Measurements from ENCODE around the gene RANBP17.

The RANBP17 gene

GRCh38 chr5:171299851-171300250 lies 438.0 kb downstream of the RANBP17 start:
- DNase-seq (ENCODE audit: low spot score): no peak

GRCh38 chr5:171300358-171300757 lies 438.5 kb downstream of the RANBP17 start:
- DNase-seq (ENCODE audit: low spot score): no peak

- no peak for DNase-seq (ENCODE audit: low spot score)
Measured at GRCh38 chr5:171306166-171306565, 444.3 kb downstream of the RANBP17 start.

GRCh38 chr5:171306781-171307591 lies 445.2 kb downstream of the RANBP17 start:
- DNase-seq (ENCODE audit: low spot score): no peak

DNA sequence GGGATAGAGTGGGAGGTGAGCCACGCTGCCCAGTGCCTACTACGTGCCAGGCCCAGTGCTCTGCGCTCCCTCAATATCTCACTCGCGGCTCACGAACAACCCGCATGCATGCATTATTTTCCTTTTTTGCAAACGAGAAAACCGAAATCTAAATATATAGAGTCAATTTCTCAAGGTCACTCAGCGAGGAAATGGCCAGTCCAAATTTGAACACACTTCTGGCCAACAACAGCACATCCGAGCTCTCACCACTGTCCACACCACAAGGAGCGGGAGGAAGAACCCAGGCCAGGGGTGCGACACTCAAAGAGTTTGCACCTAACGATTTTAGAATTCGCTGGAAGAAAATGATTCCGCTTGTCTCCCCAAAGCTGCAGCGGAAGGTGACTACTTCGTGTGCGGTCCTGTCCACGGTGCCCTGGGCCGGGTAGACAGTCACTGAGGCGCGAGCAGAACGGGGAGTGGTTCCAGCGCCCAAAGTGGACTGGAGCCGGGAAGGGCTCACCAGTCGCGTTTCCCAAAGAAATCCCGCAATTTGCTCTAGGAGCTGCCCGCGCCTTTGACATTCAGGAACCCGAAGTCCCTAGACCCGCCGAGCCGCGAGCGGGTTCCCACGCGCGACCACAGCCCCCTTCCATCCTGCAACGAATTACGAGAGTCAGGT lies 446.1 kb downstream of the RANBP17 start:
- DNase-seq (ENCODE audit: low spot score): no peak

GRCh38 chr5:171308453-171309275 lies 446.8 kb downstream of the RANBP17 start, which contains the start of gene TLX3:
Gene TLX3, plus strand, starts transcription at chr5:171309248. Its CDS starts 118 bp downstream, at chr5:171309366.
- DNase-seq (ENCODE audit: low spot score): no peak

DNA sequence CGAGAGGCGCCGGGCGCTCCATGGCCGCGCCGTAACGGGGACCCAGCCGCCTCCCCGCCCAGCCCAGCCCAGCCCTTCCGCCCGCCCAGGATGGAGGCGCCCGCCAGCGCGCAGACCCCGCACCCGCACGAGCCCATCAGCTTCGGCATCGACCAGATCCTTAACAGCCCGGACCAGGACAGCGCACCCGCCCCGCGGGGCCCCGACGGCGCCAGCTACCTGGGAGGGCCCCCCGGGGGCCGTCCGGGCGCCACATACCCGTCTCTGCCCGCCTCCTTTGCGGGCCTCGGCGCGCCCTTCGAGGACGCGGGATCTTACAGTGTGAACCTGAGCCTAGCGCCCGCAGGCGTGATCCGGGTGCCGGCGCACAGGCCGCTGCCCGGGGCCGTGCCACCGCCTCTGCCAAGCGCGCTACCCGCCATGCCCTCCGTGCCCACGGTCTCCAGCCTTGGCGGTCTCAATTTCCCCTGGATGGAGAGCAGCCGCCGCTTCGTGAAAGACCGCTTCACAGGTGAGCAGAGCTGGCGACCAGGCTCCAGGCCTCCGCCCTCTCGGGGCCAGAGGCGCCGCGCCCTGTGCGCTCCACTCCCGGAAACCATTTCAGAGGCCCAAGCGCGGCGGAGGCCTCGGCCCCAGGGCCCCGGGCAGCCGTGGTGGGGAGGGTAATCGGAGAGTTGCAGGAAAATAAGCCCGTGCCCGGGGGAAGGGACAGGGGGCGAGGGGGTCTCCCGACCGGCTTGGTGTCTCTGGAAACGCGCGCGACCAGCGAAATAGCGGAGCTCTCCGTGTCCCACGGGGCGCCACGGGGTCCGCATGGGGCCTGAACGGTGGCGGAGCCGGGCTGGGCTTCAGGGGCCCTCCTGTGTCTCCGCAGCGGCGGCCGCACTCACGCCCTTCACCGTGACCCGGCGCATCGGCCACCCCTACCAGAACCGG lies 447.7 kb downstream of the RANBP17 start:
- no peak for DNase-seq (ENCODE audit: low spot score)

DNA sequence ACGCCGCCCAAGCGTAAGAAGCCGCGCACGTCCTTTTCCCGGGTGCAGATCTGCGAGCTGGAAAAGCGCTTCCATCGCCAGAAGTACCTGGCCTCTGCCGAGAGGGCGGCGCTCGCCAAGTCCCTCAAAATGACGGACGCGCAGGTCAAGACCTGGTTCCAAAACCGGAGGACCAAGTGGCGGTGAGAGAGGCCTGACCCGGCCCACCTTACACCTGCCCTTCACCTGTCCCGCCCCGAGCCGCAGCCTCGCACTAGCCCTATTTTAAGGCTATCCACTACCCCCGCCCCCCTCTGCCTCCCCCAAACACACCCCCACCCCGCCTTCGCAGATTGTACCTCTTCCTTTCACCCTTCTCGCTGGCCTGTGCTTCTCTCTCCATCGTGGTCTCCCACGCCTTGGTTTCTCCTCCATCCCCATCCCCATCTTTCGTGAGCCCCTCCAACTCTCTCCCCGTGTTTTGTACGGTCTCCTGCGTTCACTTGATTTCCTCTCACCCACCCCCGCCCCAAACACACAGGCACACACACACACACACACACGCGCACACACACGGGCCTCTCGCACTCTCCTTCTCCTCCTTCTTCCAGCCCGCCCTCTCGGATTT lies 448.5 kb downstream of the RANBP17 start:
- no peak for DNase-seq (ENCODE audit: low spot score)

DNA sequence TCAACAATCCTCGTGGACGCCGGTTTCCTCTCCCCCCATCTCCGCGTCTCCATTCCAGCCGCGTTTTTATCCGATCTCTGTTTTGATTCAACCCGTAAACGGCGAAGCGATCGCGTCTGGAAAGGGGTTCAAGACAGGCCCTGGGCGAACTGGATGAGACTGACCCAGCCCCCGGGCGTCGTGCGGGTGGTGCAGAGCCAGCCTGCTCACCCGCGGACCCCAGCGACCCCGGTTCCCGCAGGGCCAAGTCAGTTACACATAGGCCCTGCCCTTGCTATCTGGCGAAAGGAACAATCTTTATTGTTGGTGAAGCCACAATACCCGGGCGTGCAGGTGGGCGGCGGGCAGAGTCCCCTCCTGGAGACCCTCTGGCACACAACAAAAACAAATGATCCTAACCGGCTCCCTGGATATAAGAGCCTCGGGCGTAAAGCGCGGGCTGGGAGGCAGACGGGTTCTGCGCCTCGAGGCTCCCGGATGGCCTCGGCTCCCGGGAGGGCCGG lies 449.1 kb downstream of the RANBP17 start:
- DNase-seq (ENCODE audit: low spot score): no peak

GRCh38 chr5:171311322-171312077 lies 449.7 kb downstream of the RANBP17 start:
- no peak for DNase-seq (ENCODE audit: low spot score)

- DNase-seq (ENCODE audit: low spot score): no peak
Measured at GRCh38 chr5:171312129-171312974, 450.5 kb downstream of the RANBP17 start.

DNA sequence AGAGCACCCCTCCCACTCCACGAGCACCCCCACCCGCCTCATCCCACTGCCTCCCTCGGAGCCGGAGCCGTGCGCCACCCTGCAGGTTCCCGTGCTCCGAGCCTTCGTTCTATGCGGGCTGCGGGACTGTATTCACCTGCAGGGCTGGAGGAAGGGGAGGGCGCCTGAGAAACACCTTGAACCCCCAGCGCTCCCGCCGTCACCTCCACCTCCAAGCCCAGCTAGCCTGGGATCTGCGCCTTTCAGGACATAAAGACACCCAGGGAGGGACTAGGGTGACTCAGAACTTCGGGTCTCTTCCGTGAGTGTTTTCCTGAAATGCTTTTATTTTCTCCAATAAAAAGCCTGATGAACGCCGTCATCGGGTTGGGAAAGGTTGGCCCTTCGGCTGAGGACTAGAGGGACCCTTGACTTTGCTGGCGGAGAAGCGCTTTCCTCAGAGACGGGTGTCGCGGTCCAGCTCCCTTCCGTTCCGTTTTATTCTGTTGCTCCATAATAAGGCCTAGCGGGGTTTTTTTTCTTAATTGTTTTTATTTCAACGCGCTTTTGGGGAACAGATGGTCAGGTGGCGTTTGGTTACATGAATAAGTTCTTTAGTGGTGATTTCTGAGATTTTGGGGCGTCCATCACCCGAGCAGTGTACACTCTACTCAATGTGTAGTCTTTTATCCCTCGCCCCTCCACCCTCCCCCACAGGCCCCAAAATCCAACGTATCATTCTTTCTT lies 451.8 kb downstream of the RANBP17 start:
- no peak for DNase-seq (ENCODE audit: low spot score)

GRCh38 chr5:171314728-171315385 lies 453.0 kb downstream of the RANBP17 start:
- DNase-seq (ENCODE audit: low spot score): no peak

DNA sequence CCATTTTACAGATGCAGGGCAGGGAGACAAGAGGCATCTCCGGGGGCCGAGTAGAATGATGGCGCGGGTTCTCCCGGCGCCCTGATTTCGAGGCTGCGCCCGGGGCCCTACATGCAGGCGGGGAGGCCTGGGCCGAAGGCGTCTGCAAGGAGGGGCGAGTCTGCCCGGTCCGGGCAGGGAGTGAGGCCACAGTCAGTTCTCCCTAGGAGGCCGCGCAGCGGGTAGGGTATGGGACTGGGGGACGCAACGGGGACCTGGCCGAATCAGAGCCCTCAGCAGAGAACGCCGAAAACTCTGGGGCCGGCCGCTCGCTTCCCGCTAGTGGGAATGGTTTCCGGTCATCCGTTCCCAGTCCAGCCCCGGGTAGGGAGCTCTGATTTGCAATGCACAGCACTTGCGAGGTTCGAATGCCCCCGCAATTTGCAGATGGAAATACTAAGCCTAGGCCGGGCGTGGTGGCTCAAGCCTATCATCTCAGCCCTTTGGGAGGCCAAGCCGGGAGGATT lies 453.6 kb downstream of the RANBP17 start:
- DNase-seq (ENCODE audit: low spot score): no peak

GRCh38 chr5:171315925-171316257 lies 454.1 kb downstream of the RANBP17 start:
- no peak for DNase-seq (ENCODE audit: low spot score)

DNA sequence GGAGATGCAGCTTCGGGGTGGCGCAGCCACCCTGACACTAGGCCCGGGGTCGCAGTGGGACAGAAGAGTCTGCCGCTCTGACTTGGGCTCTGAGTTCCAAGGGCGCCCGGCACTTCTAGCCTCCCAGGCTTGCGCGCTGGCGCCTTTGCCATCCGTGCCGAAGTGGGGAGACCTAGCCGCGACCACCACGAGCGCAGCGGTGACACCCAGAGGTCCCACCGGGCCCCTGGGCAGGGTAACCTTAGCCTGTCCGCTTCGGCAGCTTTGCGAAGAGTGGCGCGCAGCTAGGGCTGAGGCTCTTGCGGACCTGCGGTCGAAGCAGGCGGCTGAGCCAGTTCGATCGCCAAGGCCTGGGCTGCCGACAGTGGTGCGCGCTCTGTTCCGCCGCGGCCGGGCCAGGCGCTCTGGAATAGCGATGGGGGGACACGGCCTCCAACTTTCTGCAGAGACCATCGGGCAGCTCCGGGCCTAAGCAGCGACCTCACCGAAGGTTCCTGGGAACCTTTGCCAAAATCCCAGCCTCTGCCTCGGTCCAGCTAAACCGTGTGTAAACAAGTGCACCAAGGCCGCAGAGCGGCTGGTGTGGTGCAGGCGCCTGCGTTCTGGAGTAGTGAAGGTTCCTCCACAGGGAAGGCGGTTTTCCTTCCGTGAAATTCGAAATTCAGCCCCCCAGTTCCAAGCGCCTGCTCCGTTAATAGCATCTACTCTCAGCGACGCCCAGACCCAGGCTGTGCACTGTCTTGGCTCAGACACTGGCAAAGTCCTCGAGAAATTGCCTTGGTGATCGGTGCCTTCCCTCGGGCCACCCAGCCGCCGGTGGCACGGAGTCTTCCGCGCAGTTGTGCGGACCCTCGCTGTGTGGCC lies 454.7 kb downstream of the RANBP17 start:
- DNase-seq (ENCODE audit: low spot score): no peak

- no peak for DNase-seq (ENCODE audit: low spot score)
Measured at GRCh38 chr5:171317230-171317629, 455.4 kb downstream of the RANBP17 start.
